Testis (tissue), 2 donors: ENCODE measurements around the gene ZNF445.

ENCODE experiments used
- POLR2A ChIP-seq: fragments of 450-650 bp; IDR thresholded peaks from one replicate; pipeline ENCODE4 v1.6.1; 2017; ENCODE audit warnings: antibody characterized with exemption, mild to moderate bottlenecking, moderate library complexity
- TF ChIP-seq, protein P1 (sequence below), 3 experiments: fragments of 450-650 bp in 2 of 3; fragments of 200-600 bp in 1 of 3; sonication (generic) in 1 of 3; IDR thresholded peaks; one replicate each; pipeline ENCODE4 v1.5.1; 2016 to 2019; ENCODE audit warnings: antibody characterized with exemption in 3 of 3, mild to moderate bottlenecking in 2 of 3, moderate library complexity in 1 of 3

DNA sequence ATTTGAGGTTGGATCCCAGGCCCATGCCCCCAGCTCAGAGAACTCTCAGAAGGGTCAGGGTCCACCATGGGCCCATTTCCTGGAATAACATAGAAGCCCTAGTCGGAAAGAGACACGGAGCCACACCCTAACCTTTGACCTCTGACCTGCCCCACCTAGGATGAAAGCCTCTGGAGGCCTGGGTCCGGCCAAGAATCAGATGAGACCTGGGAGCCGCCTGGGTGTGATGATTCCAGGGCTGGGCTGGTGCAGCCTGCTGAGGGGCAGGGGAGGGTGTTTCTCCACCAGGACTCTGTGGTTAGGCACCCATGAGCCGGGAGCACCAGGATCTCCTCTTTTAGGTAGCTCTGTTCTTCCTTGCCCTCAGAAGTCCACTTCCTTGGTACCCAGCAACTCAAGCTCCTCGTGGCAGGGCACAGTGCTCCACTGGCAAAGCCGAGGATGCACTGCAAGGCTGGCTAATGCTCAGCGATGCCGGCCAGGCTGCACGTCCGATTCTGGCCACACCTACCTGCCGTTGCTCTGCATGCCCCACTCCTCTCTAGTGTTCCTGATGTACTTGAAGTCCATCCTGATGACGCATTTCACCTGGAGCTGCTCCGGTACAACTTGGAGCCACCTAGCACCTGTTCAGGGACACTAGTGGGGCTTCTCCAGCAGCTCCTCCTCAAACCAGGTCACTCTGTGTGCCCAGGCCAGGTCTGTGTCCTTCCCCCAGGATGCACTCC lies 57.4 kb downstream of the ZNF445 start:
- TF ChIP-seq POLR2A = no peak
- TF ChIP-seq, protein P1, sequence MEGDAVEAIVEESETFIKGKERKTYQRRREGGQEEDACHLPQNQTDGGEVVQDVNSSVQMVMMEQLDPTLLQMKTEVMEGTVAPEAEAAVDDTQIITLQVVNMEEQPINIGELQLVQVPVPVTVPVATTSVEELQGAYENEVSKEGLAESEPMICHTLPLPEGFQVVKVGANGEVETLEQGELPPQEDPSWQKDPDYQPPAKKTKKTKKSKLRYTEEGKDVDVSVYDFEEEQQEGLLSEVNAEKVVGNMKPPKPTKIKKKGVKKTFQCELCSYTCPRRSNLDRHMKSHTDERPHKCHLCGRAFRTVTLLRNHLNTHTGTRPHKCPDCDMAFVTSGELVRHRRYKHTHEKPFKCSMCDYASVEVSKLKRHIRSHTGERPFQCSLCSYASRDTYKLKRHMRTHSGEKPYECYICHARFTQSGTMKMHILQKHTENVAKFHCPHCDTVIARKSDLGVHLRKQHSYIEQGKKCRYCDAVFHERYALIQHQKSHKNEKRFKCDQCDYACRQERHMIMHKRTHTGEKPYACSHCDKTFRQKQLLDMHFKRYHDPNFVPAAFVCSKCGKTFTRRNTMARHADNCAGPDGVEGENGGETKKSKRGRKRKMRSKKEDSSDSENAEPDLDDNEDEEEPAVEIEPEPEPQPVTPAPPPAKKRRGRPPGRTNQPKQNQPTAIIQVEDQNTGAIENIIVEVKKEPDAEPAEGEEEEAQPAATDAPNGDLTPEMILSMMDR (IDR thresholded peaks at IDR 0.05) = no peak
